Activated CD4-positive, alpha-beta memory T cell treated with anti-CD3 and anti-CD28 coated beads for 36 hours (primary cell): ENCODE measurements around the gene SLC39A11. TPM values are rescaled to one million over a fixed set of nuclear protein-coding genes. Genes with fewer than 3 reads are reported as not detected.
"Not testable (repeated sequence)": the region's sequence is repeated elsewhere in the genome, so short reads cannot be mapped to it uniquely, and the experiment has no call there.

ENCODE experiments used
- CTCF ChIA-PET: fragments of 350-600 bp; sonication (Branson Sonifier 250); formaldehyde crosslinking; loops from one replicate; lab custom pipeline; 2021; ENCODE audit warnings: antibody characterized with exemption, inconsistent platforms; lab: Charles Lee
- POLR2A ChIA-PET: fragments of 350-600 bp; sonication (Branson Sonifier 250); formaldehyde crosslinking; loops from one replicate; lab custom pipeline; 2021; ENCODE audit warnings: antibody characterized with exemption; lab: Charles Lee
- DNase-seq: peaks from one replicate; pipeline ENCODE4 v3.0.0-alpha.2; 2020
- H3K27ac Mint-ChIP-seq: one replicate; pipeline ENCODE4 v1.8.0; 2021; ENCODE audit warnings: mixed read lengths
- H3K27me3 Mint-ChIP-seq: one replicate; pipeline ENCODE4 v1.8.0; 2021; ENCODE audit warnings: mixed read lengths
- H3K36me3 Mint-ChIP-seq: one replicate; pipeline ENCODE4 v1.8.0; 2021; ENCODE audit warnings: mixed read lengths
- H3K4me1 Mint-ChIP-seq: one replicate; pipeline ENCODE4 v1.8.0; 2021; ENCODE audit warnings: low read depth, mixed read lengths
- H3K4me3 Mint-ChIP-seq: one replicate; pipeline ENCODE4 v1.8.0; 2021; ENCODE audit warnings: mild to moderate bottlenecking, mixed read lengths
- H3K9me3 Mint-ChIP-seq: one replicate; pipeline ENCODE4 v1.8.0; 2021; ENCODE audit warnings: mixed read lengths
- intact Hi-C: fragments of 100-400 bp; cut with micrococcal nuclease; formaldehyde crosslinking; loops from one replicate; pipeline ENCODE4 v1.15.1; 2023
- total RNA-seq, 2 experiments: library from RNA; stranded (reverse); gene quantifications; one replicate each; pipeline ENCODE4 v1.2.3, GENCODE V29; 2021

The SLC39A11 gene
- total RNA-seq, 2 experiments from 2014 or later: 14.9 to 15.2 TPM

DNA sequence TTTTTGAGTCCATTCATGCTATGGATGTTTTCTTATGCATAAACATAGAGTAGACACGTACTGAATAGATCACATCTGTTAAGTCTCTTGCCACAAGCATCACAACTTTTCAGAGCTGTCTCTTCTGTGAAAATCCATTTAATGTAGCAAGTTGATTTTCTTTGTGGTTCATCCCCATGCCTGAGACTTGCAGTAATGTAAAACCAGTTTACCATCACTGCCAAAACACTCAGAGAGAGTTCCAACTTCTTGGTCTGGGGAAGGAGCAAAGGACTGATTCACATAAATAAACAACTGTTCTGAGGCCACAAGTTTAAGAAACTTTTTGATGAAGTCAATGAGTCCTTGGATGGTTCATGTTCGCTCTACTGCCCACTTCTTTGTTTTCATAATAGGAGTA lies 24.8 kb downstream of the SLC39A11 start:
- CTCF ChIA-PET: not testable (repeated sequence)

DNA sequence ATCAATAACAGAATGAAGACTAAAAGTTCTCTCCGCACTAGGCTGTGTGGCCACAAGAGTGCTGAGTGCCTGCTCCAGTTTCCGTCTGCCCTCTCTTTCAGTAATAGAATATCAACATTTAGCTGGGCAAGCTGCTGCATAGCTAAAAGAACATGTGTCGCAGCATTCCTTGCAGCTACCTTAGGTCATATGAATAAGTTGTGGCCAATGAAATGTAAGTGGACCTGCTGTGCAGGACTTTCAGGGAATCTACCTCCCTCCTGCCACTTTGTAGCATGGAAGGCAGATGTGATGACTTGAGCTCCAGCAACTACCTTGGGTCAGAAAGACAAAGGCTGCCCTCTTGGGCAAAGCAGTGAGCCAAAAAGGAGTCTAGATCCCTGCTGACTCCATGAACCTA lies 25.4 kb downstream of the SLC39A11 start:
- DNase-seq: no peak
- no peaks in the 10 kb centered on the region for H3K27me3 Mint-ChIP-seq
- intact Hi-C loops: no loop called here
- no peaks in the 10 kb centered on the region for H3K9me3 Mint-ChIP-seq
- peaks cover 12% of the 10 kb centered on the region for H3K36me3 Mint-ChIP-seq
- CTCF ChIA-PET: no interaction called here
- POLR2A ChIA-PET: no interaction called here
- peaks cover 3% of the 10 kb centered on the region for H3K4me1 Mint-ChIP-seq
- no peak overlapping the region for H3K4me3 Mint-ChIP-seq
- H3K27ac Mint-ChIP-seq: no peak overlapping the region

More for the DNA sequence above, 24.8 kb downstream of the SLC39A11 start:
- peaks cover 14% of the 10 kb centered on the region for H3K36me3 Mint-ChIP-seq
- H3K4me1 Mint-ChIP-seq, DNase-seq, H3K9me3 Mint-ChIP-seq, POLR2A ChIA-PET, intact Hi-C loops, H3K4me3 Mint-ChIP-seq, H3K27me3 Mint-ChIP-seq, H3K27ac Mint-ChIP-seq: not testable (repeated sequence)

DNA sequence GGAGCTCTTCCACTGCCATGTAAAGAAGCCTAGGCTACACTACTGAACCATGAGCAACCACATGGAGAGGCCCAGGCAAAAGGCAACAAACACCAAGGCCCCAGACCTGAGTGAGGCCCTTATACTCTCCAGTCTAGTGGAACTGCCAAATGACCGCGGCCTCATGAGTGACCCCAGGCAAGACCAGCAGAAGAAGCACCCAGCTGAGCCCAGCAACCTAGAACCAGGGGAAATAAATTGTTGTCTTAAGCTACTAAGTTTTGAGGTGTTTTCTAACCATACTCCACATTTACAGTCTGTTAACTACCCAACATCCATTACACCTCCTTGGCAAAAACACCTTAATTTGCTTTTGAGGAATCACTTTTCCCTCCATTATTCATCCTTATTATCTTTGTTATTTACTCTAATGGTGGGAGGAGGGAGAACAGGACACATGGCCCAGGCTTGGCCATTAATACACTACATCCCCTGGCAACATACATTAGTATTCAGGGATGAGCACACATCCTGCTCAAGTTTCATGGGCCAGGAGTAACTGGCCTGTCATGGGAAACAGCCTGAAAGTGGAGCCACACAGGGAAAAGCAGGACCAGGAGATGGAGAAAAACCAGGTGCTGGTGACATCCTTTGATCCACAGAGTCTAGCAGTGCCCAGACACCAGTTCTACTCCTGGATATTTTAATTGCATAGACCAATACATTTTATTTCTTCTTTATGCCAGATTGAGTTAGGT lies 26.2 kb downstream of the SLC39A11 start:
- Mint-ChIP-seq H3K9me3 (no peaks in the 10 kb centered on the region), H3K27ac (no peak overlapping the region), H3K4me1 (peaks cover 5% of the 10 kb centered on the region), H3K27me3 (no peaks in the 10 kb centered on the region), H3K36me3 (peaks cover 8% of the 10 kb centered on the region), H3K4me3 (no peak overlapping the region)
- no peak for DNase-seq
- ChIA-PET POLR2A (no interaction called here), CTCF (interaction anchor here (0.7 kb wide), 1 partner anchor 509 kb away, joined by 3 read pairs; no protein-coding TSS in a partner anchor)
- intact Hi-C loops: no loop called here

DNA sequence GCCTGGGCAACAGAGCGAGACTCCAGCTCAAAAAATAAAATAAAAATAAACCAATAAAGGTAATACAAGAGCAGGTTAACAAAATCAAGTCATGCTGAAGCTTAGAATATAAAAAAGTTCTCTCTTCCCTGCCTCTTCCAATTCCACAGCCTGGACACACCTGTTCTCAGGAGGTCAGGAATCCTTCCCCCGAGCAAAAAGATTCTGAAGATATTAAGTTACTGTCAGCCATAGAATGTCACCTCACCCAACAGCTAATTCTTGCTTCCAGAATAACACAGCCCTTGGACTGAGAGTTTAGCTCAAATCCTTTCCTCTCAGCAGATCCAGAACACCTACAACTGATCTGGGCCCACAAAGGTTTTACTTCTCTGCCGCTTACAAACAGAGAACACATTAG lies 27.1 kb downstream of the SLC39A11 start:
- Mint-ChIP-seq H3K4me1 (peaks cover 5% of the 10 kb centered on the region), H3K9me3 (no peaks in the 10 kb centered on the region), H3K27me3 (no peaks in the 10 kb centered on the region), H3K27ac (no peak overlapping the region), H3K36me3 (peaks cover 3% of the 10 kb centered on the region), H3K4me3 (no peak overlapping the region)
- ChIA-PET CTCF (no interaction called here), POLR2A (no interaction called here)
- DNase-seq: no peak
- intact Hi-C loops: no loop called here

DNA sequence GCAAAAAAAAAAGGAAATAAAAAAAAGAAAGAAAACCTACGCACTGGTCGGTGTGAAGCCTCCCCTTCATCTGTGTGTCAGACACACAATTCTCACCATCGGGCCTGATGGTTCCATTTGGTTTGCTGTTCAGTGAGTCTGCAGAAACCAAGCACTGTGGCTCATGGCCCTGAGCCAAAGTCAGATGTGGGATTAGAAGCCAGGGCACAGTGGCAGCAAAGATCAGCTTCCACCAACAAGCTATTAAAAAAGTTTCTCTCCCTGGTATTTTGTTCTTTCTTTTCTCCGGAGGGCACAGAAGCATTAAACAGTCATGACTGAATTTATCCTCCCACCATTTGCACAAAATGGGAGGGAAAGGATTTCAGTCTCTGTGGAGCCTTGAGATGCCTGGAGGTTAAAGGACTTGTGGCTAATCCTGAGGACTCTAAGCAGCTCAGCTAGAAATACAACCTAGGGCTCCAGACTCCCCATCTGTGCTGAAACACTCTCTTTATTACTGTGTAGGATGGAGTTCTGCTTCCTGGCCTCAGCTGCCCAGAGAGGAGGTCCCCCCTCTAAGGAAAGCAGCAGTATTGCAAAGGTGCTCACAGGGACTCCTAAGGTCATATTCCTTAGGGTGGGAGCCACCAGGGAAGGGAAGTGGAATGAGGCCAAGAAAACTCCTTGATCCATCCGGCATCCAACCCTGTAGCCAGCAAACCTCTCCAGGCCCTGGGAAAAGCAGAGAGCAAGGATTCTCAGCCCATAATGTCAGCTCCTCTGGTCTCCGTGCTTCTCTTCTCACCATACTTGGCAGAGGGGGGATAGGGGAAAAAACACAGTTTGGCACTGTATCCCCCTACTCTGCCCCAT lies 28.2 kb downstream of the SLC39A11 start:
- DNase-seq: no peak
- ChIA-PET POLR2A (no interaction called here), CTCF (interaction anchor here (1.3 kb wide), 1 partner anchor 337 kb away, joined by 7 read pairs; no protein-coding TSS in a partner anchor)
- peaks cover 3% of the 10 kb centered on the region for H3K36me3 Mint-ChIP-seq
- no peaks in the 10 kb centered on the region for H3K27me3 Mint-ChIP-seq
- H3K27ac Mint-ChIP-seq: no peak overlapping the region
- H3K4me3 Mint-ChIP-seq: no peak overlapping the region
- intact Hi-C loops: no loop called here
- H3K4me1 Mint-ChIP-seq: peaks cover 5% of the 10 kb centered on the region
- H3K9me3 Mint-ChIP-seq: no peaks in the 10 kb centered on the region

DNA sequence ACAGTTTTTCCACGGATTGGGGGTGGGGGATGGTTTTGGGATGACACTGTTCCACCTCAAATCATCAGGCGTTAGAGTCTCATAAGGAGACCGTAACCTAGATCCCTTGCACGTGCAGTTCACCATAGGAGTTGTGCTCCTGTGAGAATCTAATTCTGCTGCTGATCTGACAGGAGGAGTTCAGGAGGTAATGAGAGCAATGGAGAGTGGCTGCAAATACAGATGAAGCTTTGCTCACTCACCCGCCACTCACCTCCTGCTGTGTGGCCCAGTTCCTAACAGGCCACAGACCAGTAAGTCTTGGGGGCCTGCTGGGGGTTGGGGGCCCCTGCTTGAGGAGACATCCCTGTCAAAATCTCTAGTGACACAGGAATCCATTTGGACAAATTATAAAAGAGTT lies 29.8 kb downstream of the SLC39A11 start:
- no peak for DNase-seq
- ChIA-PET CTCF (no interaction called here), POLR2A (no interaction called here)
- intact Hi-C loops: no loop called here
- H3K4me1 Mint-ChIP-seq: peaks cover 2% of the 10 kb centered on the region
- H3K9me3 Mint-ChIP-seq: no peaks in the 10 kb centered on the region
- H3K36me3 Mint-ChIP-seq: peaks cover 3% of the 10 kb centered on the region
- no peak overlapping the region for H3K4me3 Mint-ChIP-seq
- no peak overlapping the region for H3K27ac Mint-ChIP-seq
- no peaks in the 10 kb centered on the region for H3K27me3 Mint-ChIP-seq

DNA sequence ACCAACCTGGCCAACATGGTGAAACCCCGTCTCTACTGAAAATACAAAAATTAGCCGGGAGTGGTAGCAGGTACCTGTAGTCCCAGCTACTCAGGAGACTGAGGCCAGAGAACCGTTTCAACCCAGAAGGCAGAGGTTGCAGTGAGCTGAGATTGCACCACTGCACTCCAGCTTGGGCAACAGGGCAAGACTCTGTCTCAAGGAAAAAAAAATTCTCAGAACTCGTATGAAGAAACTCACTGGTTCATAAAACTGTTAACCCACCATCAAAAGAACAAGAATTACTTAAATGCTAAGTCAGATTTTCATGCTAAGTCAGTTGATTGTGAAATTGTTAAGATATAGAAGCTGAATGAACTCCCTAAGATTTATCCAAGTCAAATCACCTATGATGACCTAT lies 31.3 kb downstream of the SLC39A11 start:
- Mint-ChIP-seq H3K9me3 (no peaks in the 10 kb centered on the region), H3K27me3 (no peaks in the 10 kb centered on the region), H3K4me3 (no peak overlapping the region), H3K27ac (no peak overlapping the region), H3K36me3 (no peaks in the 10 kb centered on the region), H3K4me1 (peaks cover 2% of the 10 kb centered on the region)
- ChIA-PET CTCF (no interaction called here), POLR2A (no interaction called here)
- intact Hi-C loops: no loop called here
- DNase-seq: no peak

DNA sequence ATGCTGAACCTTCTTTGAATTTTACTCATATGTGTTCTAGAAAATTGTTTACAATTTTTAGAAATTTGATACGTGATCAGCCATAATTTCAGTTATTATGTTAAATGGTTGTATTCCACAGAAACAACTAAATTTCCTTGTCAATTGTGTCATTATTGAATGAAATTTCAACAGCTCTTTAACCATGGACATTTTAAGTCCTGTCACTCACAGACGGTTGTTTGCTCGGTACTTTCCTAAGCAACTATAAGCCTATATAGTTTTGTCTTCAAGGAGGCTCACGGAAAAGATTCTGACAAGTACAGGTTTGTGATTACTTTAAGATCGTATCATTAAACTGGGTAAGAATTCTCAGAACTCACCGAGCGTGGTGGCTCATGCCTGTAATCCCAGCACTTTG lies 31.8 kb downstream of the SLC39A11 start:
- H3K9me3 Mint-ChIP-seq: no peaks in the 10 kb centered on the region
- ChIA-PET CTCF (no interaction called here), POLR2A (no interaction called here)
- H3K27ac Mint-ChIP-seq: no peak overlapping the region
- no peaks in the 10 kb centered on the region for H3K27me3 Mint-ChIP-seq
- H3K4me3 Mint-ChIP-seq: no peak overlapping the region
- DNase-seq: no peak
- intact Hi-C loops: no loop called here
- H3K36me3 Mint-ChIP-seq: no peaks in the 10 kb centered on the region
- peaks cover 2% of the 10 kb centered on the region for H3K4me1 Mint-ChIP-seq

DNA sequence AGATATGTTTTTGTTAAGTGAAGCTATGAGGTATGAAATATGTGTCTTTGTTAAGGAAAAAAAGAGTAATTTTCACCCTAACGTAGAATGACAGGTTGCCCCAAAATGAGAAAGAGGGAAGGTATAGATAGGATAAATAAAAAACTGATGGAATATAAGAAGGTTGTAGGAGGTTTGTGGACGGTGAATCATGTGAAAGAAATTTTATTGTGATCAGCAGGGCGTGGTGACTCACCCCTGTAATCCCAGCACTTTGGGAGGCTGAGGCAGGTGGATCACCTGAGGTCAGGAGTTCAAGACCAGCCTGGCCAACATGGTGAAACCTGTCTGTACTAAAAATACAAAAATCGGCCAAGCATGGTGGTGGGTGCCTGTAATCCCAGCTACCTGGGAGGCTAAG lies 32.8 kb downstream of the SLC39A11 start:
- H3K27me3 Mint-ChIP-seq, H3K4me3 Mint-ChIP-seq, H3K36me3 Mint-ChIP-seq, H3K4me1 Mint-ChIP-seq, H3K9me3 Mint-ChIP-seq, CTCF ChIA-PET, DNase-seq, H3K27ac Mint-ChIP-seq, POLR2A ChIA-PET, intact Hi-C loops: not testable (repeated sequence)

DNA sequence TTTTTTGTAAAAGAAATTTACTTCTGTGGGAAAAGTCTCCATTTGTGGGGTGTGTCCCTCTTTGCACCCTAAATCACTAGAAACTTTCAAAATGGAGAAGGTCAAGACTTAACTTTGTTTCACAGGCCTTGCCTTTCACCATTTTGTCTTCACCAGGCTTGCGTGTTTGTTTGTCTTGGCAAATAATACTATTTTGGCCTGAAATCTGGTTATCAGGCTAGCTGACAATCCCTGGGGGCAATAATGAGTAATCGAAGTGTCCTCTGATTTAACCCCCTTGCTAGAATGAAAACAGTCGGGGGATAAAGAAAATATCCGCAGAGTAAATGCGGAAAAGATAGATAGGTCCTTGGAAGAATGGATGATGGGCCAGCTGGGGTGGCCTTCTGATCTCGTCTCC lies 34.5 kb downstream of the SLC39A11 start:
- Mint-ChIP-seq H3K36me3 (no peaks in the 10 kb centered on the region), H3K27ac (no peak overlapping the region), H3K9me3 (no peaks in the 10 kb centered on the region), H3K4me1 (peaks cover 2% of the 10 kb centered on the region), H3K4me3 (no peak overlapping the region), H3K27me3 (no peaks in the 10 kb centered on the region)
- intact Hi-C loops: no loop called here
- no peak for DNase-seq
- ChIA-PET POLR2A (no interaction called here), CTCF (no interaction called here)

DNA sequence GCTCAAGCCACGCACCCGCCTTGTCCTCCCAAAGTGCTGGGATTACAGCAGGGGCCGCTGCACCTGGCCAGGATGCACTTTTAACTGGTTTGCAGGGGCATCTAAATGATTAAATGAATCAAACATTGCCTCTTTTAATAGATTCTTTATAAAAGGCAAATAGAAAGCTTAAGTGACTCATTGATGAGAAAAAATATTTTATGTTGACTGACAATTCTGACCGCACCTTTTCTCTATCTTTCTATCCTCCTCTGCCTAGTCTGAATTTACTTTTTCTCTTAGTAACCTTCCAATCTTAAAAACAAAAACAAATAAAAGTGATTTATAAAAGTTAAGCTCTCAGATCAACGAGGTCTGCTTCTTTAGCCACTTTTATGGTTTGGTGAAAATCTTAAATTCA lies 35.3 kb downstream of the SLC39A11 start:
- no peaks in the 10 kb centered on the region for H3K27me3 Mint-ChIP-seq
- intact Hi-C loops: no loop called here
- CTCF ChIA-PET: no interaction called here

DNA sequence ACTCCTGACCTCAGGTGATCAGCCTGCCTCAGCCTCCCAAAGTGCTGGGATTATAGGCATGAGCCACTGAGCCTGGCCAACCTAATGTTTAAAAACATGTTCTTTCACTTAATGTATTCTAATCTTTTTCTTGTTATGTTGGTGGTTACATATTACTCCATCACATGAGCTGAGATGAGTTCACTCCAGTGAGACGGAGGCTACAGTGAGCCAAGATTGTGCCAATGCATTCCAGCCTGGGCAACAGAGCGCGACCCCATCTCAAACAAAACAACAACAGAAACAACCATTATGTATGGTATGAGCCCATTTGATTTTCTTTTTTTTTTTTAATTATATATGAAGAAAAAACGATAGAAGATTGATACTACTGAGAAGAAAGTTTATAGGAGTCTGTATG lies 39.6 kb downstream of the SLC39A11 start:
- ChIA-PET POLR2A (no interaction called here), CTCF (no interaction called here)
- no peak for DNase-seq
- H3K4me1 Mint-ChIP-seq: no peaks in the 10 kb centered on the region
- no peak overlapping the region for H3K27ac Mint-ChIP-seq
- intact Hi-C loops: no loop called here
- H3K27me3 Mint-ChIP-seq: no peaks in the 10 kb centered on the region
- H3K9me3 Mint-ChIP-seq: no peaks in the 10 kb centered on the region
- no peak overlapping the region for H3K4me3 Mint-ChIP-seq
- peaks cover 12% of the 10 kb centered on the region for H3K36me3 Mint-ChIP-seq

More for the DNA sequence above, 35.3 kb downstream of the SLC39A11 start:
- no peak overlapping the region for H3K27ac Mint-ChIP-seq
- POLR2A ChIA-PET: no interaction called here
- H3K36me3 Mint-ChIP-seq: no peaks in the 10 kb centered on the region
- H3K4me3 Mint-ChIP-seq: no peak overlapping the region
- peaks cover 2% of the 10 kb centered on the region for H3K4me1 Mint-ChIP-seq
- no peaks in the 10 kb centered on the region for H3K9me3 Mint-ChIP-seq
- DNase-seq: no peak
